GM19438 (cell line): ENCODE data around the gene SLC39A1.

ENCODE experiments used
- ATAC-seq: cut with Tn5 transposase; IDR thresholded peaks from one replicate; pipeline ENCODE4 v1.9.1; 2021; ENCODE audit warnings: low read depth; ENCODE audit not compliant: unreplicated experiment

SLC39A1 gene

GRCh38 chr1:153977250-153978240 lies 14.2 kb upstream of the SLC39A1 start, which contains the start of gene JTB:
Gene JTB, minus strand, starts transcription at chr1:153977674. Its CDS starts 422 bp downstream, at chr1:153977252.
- peak; percentile 74 for ATAC-seq

- ATAC-seq: no peak
Observed at GRCh38 chr1:153976819-153977249, 13.5 kb upstream of the SLC39A1 start.

- no peak for ATAC-seq
Observed at GRCh38 chr1:153973525-153973924, 10.2 kb upstream of the SLC39A1 start.

GRCh38 chr1:153973071-153973470 lies 9.7 kb upstream of the SLC39A1 start:
- ATAC-seq: no peak

GRCh38 chr1:153970346-153970745 lies 7.0 kb upstream of the SLC39A1 start:
- no peak for ATAC-seq

GRCh38 chr1:153968972-153969371 lies 5.6 kb upstream of the SLC39A1 start:
- ATAC-seq: no peak

GRCh38 chr1:153968408-153968807 lies 5.1 kb upstream of the SLC39A1 start:
- ATAC-seq: no peak

- ATAC-seq: no peak
Observed at GRCh38 chr1:153968000-153968363, 4.6 kb upstream of the SLC39A1 start.

- ATAC-seq: peak; percentile 60
Observed at GRCh38 chr1:153967107-153967999, 4.0 kb upstream of the SLC39A1 start, which contains the start of gene CREB3L4. Gene CREB3L4, plus strand, starts transcription at chr1:153967902. Its CDS starts 624 bp downstream, at chr1:153968526.

GRCh38 chr1:153963850-153964331 lies 554 bp upstream of the SLC39A1 start:
- ATAC-seq: no peak

GRCh38 chr1:153962088-153963029 lies 978 bp downstream of the SLC39A1 start:
- no peak for ATAC-seq

GRCh38 chr1:153961421-153961820 lies 1.9 kb downstream of the SLC39A1 start:
- ATAC-seq: no peak

- no peak for ATAC-seq
Observed at GRCh38 chr1:153960206-153960605, 3.1 kb downstream of the SLC39A1 start.

GRCh38 chr1:153959454-153959853 lies 3.9 kb downstream of the SLC39A1 start:
- ATAC-seq: no peak

- ATAC-seq: no peak
Observed at GRCh38 chr1:153958961-153959260, 4.4 kb downstream of the SLC39A1 start.

GRCh38 chr1:153958111-153958960 lies 5.0 kb downstream of the SLC39A1 start, which contains the start of gene CRTC2:
Gene CRTC2, minus strand, starts transcription at chr1:153958612. Its CDS starts 115 bp downstream, at chr1:153958497.
- peak; percentile 65 for ATAC-seq

GRCh38 chr1:153957744-153958110 lies 5.6 kb downstream of the SLC39A1 start:
- ATAC-seq: peak; percentile 18

- no peak for ATAC-seq
Observed at GRCh38 chr1:153956997-153957715, 6.2 kb downstream of the SLC39A1 start.
